HG02678 (cell line): Measurements from ENCODE around the gene KCNJ6.
"Not testable (repeated sequence)": the region's sequence is repeated elsewhere in the genome, so short reads cannot be mapped to it uniquely, and the experiment has no call there.

Experiments
- ATAC-seq: cut with Tn5 transposase; IDR thresholded peaks from one replicate; pipeline ENCODE4 v1.9.1; 2021; ENCODE audit warnings: mild to moderate bottlenecking, moderate library complexity; ENCODE audit not compliant: unreplicated experiment

The KCNJ6 gene

DNA sequence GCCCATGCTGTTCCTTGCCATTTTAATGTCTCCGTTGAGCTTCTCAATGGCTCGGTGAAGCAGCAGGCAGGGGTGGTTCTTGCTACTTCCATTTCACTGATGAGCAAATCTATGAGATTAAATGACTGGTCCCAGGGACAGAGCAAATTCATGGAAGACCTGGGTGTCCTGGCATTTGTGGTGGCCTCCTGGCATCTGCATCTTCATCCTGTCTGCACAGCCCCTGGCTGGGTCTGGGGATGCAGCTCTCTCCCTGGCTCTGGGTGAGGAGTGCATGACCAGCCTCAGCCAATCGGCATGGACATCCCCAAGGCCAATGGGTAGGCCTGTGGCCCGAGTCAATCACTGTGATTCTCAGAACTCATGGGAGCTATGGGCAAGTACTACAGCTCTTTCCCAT is 261.7 kb downstream of the KCNJ6 start:
- ATAC-seq, result no peak

DNA sequence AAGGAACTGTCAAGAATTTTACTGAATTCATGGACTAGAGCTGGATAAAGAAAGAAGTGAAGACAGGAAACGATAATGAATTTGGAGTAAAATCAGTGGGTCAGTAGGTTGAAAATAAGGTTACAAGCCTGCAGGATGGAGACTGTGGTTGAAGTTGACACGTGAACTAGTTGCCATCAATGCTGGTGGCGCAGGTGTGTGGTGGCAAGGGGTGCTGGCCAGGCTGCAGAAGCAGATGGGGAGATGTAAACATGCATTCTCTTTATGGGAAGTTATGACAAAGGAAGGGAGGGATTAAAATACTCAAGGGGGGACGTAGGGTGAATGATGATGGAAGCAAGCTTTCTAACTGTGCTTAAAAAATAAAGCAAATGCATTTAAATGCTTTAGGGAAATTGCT is 263.1 kb downstream of the KCNJ6 start:
- no peak for ATAC-seq

DNA sequence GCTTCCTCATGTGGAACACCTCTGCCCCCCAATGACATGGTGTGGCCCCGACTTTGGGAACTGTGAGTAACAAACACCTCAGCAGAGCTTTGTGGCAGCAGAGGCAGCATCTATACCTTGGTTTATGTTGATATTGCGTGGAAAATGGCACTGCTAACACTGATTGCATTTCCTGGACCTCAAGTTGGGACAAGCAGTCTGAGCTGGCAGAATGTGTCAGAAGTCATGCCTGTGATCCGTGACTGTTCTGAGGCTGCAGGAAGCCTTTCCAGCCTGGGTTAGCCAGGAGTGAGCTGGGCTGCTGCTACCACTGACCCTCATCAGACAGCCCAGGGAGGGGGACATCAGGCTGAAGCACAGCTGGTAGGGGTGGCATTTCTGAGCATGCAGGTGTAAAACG is 268.5 kb downstream of the KCNJ6 start:
- ATAC-seq, result no peak

DNA sequence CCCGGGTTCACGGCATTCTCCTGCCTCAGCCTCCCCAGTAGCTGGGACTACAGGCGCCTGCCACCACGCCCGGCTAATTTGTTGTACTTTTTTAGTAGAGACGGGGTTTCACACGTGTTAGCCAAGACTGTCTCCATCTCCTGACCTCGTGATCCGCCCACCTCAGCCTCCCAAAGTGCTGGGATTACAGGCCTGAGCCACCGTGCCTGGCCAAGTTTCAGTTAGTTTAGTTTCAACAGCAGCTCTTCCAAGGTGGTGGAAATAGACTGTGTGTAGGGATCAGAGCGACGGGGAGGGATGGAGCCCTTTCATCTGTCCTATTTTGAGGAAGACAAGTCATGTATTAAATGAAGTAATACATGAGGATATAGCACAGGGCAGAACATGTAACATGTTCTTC is 269.5 kb downstream of the KCNJ6 start:
- ATAC-seq, result not testable (repeated sequence)

DNA sequence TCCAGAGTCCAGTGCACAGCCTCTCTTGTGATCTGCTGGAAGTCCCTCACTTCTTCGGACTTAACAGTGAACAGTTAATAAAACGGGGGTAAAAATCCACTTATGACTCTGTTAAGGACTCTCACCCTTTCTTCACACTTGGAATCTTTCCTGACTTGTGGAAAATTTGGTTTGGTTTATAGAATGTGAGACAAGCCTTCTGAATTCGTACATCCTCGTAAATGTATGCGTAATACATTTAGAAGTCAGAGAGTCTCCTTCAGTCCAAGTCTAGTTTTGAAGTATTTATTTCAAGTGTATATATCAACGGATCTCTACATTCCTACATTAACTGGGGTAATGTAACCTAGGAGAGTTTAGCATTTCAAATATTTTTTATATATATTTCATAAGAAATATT is 270.4 kb downstream of the KCNJ6 start:
- ATAC-seq, result no peak

DNA sequence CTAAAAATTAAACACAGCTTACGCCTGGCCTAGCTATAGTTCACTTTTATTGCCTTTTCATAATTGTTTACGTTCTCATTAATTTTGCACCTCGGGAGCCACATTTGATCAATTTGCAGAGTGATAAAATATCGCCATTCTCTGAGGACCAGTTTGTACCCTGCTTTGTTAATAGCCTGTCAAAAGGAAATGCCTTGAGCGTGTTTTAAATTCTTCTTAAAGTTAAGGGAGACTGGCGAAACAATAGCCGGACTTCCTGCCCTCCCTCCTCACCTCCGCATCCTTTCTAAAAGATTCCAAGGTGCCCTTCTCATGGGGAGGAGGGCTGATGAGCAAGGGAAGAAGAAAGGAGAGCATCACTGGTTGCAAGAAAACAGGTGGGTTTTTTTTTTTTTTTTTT is 271.6 kb downstream of the KCNJ6 start:
- ATAC-seq, result no peak

DNA sequence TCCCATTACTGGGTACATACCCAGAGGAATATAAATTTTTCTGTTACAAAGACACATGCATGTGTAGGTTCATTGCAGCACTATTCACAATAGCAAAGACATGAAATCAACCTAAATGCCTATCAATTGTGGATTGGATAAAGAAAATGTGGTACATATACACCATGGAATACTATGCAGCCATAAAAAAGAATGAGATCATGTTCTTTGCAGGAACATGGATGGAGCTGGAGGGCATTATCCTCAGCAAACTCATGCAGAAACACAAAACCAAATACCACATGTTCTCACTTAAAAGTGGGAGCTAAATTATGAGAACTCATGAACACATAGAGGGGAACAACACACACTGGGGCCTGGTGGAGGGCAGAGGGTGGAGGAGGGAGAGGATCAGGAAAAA is 272.4 kb downstream of the KCNJ6 start:
- ATAC-seq, result not testable (repeated sequence)

DNA sequence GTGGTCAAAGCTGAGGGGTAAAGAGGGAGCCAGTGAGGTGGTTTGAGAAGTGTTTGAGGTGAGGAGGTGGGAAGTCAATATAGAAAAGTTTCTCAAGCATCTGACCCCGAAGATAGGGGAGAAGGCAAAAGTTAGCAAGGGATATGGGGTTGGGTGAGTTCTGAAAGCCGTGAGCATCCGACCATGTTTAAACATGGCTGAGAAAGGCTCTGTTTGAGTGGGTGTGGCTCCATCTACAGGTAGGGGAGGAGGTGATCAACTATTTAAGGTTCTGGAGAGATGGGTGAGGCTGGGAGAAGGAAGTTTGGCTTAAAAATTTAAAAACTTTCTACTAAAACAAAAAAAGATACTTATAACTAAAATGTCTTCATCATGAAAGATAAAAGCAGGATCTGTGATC is 273.8 kb downstream of the KCNJ6 start:
- no peak for ATAC-seq

DNA sequence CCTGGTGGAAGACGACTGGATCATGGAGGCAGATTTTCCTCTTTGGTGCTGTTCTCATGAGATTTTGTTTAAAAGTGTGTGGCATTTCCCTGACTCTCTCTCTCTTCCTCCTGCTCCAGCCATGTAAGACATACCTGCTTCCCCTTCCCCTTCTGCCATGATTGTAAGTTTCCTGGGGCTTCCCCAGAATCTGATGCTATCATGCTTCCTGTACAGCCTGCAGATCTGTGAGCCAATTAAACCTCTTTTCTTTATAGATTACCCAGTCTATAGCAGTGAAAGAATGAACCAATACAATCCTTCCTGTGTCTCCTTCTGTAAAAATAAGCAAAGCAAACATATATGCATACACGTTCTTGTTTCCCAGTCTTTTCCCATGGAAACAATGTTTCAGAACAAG is 276.5 kb downstream of the KCNJ6 start:
- ATAC-seq, result no peak

DNA sequence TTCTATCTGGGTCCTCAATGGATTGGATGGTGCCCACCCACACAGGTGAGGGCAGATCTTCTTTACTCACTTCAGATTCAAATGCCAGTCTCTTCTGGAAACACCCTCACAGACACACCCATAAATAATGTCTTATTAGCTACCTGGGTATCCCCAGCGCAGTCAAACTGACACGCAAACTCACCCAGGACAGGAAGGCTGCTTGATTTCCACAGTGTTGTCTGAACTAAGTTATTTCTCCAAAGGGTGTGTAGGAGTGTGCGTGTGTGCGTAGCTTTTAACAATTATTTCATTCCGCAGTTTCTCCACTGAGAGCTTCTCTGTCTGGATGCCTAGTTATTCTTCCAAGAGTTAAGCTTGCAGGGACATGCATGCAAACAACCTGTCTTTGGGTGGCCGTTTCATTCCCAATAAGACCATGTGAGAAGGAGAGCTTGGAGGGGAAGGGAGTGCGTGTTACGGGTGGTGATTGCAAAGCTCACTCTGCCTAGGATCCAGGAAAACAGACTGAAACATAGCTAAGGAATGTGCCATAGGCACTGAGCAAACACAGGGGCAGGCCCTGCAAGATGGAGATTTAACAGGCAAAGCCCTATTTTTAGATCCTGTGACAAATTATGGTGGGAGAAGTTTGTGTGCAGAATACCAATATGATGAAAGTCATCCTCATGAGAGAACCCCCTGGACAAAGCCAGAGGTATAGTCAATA is 280.0 kb downstream of the KCNJ6 start:
- ATAC-seq, result no peak

DNA sequence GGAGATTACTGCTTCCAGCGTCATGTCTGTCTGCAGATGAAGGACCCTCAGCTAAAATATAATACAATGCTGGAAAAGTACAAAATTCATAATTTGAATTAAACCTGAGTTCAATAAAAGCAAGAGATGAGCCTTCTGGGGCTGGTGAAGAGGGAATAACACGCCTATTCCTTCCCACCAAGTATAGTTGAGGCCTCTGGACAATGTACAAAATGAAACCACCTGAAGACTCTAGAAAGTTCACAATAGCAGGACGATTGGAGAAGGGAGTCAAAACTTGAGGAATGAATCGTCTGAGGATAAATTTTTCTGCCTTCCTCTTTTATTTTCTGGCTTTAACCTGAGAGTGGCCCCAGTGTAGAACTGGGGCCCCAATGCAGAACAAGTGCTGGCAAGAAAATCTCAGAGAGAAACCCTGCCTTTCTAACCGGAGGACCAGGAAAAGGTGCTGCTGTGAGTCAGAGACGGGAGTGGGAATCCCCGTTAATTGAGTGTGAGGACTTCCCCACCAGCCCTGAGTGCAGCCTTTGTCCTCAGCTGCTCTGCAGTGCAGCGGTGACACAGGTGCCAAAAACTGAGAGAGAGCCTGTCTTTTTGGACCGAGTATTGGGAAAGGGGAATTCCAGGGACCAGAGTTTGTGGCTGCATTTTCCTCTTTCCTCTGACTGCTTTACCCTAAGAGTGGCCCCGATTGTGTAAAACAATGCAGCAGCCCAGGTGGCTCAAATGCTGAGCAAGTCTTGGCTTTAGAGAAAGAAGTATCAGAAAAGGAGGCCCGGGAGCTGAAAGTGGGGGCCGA is 284.7 kb downstream of the KCNJ6 start:
- no peak for ATAC-seq

DNA sequence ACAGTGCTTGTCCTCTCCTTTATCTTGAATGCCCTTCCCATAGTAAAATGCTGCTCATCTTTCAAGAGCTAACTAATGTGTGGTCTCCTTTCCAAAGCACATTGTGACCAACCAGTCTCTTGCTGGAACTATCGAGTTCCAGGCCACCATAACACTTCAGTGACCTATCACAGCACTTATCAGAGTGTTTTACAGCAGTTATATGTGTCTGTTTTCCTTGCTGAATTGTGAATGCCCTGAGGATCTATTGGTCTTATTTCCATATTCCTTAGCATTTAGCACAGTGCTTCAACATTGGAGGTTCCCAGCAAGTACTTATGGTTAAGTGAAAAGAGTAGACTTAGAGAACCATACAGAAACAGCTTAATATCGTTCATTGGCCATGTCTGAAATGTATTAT is 285.4 kb downstream of the KCNJ6 start:
- no peak for ATAC-seq

DNA sequence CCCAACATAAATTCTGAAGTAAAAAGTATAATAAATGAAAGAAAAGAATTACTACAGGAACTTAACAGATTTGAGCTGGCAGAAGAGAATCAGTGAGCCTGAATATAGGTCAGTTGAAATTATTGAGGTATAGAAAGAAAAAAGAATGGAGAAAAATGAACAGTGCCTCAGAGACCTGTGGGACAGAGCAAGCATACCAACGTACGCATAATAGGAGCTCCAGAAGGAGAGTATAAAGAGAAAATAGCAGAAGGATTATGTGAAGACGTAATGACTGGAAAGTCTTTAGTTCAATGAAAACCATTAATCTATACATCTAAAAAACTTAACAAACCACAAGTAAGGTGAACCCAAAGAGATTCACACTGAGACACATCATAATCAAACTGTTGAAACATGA is 287.9 kb downstream of the KCNJ6 start:
- no peak for ATAC-seq

DNA sequence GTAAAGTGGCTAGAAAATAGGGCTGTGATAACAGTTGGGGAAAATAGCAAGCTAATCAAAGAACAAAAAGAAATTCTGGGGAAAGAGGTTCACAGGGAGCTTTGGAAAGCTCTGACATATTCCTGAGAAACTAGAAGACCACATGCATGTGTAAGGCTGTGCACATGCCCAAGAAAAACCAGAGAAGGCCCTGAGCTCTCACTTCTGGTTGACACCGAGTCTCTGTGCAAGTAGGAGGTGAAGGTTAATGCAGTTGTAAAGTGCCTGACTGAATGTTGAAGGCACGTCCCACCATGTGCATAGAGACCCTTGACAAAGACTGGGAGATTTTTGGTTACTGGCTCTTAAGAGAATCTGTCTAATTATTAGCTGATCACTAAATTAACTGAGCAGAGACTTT is 288.7 kb downstream of the KCNJ6 start:
- no peak for ATAC-seq

DNA sequence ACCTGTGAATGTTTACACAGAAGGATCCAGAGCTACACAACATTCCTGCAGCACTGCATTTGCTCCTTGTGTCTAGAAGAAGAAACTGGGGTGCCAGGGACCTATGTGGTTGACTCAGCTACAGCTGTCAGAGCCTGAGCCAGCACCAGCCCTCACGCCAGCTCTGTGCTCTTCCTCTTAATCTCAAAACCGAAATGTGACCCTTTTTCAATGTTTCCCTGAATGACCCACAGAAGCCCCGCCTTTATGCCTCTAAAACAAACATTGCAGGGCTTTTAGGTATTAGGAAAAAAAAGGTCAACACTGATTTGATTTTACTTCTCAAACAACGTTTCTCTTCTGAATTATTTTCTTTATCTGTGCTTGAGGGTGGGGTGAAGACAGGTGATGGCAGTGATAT is 289.2 kb downstream of the KCNJ6 start:
- no peak for ATAC-seq

DNA sequence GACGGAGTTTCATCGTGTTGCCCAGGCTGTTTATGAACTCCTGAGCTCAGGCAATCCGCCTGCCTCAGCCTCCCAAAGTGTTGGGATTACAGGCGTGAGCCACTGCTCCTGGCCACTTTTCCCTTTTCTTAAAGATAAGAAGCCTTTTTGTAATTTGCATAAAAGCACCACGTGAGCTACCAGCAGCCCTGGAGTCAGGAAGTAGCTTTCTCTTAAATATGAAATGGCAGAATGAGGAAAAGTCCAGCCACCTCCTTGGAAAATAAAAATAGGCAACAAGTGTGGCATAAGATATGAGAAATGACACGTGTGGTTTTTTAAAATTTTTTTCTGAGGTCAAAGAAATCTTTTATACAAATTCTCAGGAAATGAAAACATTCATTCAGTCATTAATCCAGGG is 289.9 kb downstream of the KCNJ6 start:
- no peak for ATAC-seq

DNA sequence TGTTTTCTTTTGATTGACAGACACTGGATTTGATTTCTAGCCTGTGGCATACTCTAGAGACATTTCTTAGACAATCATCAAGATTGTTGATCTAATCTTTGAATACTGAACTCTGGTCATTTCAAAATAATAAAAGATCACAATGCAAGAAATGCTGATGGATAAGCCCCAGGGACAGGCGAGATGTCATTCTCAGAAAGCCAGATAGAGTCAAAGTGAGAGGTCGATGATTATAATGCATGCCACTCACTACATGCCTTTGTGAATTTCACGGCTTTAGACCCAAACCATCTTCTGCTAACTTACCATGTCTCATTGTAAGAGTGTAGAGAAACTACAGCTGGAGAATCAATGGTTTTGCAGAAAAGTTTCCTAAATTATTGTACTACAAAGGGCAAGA is 292.6 kb downstream of the KCNJ6 start:
- ATAC-seq, result no peak

DNA sequence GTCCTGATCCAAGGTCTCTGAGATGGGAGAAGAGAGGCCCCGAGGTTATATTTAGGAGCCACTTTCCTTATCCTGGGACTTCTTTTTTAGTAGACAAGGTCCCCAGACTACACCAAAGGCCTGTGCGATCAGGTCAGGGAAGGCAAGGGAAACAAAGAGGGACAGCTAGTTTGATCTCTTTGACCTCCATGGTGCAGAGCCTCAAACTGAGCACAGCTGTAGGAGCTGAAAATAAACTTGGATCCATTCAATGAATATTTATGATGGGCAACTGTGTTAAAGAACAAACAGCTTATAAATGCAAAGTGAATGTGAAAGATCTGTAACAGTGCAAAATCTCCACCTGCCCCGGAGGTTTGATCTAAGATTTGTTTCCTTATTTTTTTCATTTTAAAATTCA is 293.1 kb downstream of the KCNJ6 start:
- no peak for ATAC-seq

DNA sequence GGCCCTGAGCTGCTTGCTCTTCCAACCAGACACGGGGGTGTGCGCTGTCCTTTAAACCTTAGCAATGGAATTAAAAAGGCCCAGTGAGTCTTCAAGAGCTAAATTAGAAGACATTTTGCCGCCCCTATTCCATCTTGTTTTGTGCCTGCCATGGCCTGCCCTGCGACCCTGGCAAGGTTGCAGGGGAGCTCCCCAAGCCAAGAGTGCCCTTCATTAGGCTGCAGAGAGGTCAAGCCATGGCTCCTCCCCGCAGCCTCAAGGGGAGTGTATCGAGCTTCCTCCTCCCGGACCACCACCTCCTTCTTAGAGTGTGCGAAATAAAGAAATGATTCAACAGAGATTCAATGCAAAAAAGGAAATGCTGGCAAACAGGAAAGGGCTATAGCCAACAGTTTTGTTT is 293.5 kb downstream of the KCNJ6 start:
- no peak for ATAC-seq

DNA sequence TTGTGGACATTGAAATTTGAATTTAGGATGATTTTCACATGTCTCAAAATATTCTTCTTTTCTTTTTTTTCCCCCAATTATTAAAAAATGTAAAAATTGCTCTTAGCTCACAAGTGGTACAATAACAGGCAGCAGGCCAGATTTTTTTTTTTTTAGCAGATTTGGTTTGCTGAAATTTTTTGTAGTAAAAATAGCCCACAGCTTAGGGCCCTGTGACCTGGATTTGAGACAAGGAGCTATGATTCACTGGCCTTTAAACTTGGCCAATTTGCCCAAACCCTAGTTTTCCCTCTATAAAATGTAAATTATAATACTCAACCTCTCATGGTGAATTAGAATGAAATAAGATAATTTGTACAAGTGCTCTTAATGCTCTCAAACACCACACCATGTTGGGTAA is 295.9 kb downstream of the KCNJ6 start:
- no peak for ATAC-seq

DNA sequence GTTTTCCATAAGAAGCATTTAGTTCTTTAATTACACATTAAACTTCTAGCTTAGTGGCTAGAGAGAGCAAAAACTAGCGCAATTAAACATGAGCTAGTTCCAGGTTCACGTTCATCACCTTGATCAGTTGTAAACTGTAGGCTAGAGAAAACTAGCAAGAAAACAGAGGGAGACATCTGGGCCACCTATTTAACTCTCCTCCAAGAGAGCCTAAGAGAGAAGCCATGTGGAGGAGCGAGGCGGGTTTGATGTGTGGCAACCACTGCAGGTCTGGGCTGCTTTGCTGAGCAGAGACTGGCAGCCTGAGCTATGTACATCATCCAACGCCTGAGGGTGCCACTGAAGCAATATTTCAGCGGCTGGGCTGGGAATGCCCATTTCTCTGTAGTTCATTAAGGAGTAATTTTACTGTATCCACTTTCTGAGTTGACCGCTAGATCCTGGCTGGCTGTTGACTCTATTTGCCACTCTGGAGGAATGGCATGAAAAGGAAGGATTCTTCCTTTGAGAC is 296.7 kb downstream of the KCNJ6 start:
- no peak for ATAC-seq

DNA sequence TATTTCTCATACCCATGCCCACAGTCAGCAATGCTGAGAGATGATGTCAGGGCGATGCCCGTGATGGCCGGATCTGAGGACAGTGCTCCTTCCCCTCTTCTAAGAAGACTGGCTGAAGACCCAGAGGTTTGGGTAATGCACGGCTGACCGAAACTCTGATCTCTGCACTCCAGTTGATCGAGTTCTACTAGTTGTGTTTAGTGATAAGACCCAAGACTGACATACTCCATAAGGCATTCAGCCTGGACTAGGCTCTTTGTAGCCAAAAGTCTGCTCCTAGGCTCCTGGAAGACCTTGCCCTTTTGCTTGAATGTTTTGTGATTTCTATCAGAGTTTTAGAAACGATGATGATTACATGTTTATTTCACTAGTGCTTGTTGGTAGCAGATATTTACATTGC is 298.2 kb downstream of the KCNJ6 start:
- no peak for ATAC-seq
